ENCODE data around the gene S100B. TPM values are rescaled to one million over a fixed set of nuclear protein-coding genes. Genes with fewer than 3 reads are reported as not detected.

S100B gene
- total RNA-seq, 2 donors from 2014 or later: 0.91 to 3.2 TPM

DNA sequence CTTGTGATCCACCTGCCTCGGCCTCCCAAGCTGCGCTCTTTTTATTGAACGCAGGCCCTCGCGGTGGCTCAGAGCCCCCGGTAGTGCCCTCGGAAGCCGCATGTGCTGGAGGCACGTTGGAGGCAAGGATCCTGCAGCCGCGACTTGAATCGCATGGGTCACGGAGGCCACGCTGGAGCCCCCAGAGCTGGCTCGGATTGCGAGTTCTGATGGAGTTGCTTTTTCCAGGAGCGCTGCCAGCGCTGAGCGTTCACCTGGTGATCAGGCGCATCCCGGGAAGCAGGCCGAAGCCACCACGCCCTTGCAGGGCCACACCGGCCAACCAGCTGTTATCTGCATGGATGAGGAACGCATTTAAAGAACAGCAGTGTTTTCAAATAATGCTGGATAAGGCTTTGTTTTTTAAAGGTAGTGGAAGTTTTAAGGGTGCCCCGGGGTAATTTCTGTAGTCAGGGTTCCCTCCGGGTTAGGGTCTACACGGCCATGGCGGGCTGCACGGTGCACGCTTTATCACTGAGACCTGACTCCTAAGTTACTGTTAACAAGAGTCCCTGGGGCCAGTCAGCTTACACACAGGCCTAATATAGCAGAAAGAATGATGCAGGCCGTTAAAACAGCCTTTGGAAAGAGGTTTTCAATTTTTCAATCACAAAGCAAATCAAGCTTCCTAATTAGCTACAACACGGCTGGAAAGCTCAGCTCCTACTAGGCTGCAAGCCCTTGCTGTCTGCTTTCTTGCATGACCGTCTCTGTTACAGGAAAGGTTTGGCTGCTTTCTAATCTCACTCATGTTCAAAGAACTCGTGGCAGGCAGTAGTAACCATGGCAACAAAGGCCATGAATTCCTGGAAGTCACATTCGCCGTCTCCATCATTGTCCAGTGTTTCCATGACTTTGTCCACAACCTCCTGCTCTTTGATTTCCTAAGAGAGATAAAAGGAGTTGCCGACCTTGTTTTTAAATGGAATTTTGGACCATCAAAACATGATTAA lies 6.0 kb downstream of the S100B start:
- 74% methylated on average over 38 of the region's 38 CpGs for WGBS
- intact Hi-C loops (cut with DNase I): no loop called here
- no peaks in the 10 kb centered on the region for H3K36me3 ChIP-seq
- no peaks in the 10 kb centered on the region for H3K4me1 ChIP-seq (replicated peaks)
- no peak overlapping the region for H3K4me3 ChIP-seq
- H3K27me3 ChIP-seq (replicated peaks; ENCODE audit: insufficient read depth): no peaks in the 10 kb centered on the region
- H3K27ac ChIP-seq: no peak overlapping the region
- TF ChIP-seq POLR2AphosphoS5 (IDR thresholded peaks at IDR 0.05) (peak; percentile 32), POLR2A (IDR thresholded peaks at IDR 0.05) (no peak), CTCF (IDR thresholded peaks at IDR 0.05) (no peak)
- no peaks in the 10 kb centered on the region for H3K9me3 ChIP-seq
- no peak for DNase-seq (ENCODE audit: low spot score)

DNA sequence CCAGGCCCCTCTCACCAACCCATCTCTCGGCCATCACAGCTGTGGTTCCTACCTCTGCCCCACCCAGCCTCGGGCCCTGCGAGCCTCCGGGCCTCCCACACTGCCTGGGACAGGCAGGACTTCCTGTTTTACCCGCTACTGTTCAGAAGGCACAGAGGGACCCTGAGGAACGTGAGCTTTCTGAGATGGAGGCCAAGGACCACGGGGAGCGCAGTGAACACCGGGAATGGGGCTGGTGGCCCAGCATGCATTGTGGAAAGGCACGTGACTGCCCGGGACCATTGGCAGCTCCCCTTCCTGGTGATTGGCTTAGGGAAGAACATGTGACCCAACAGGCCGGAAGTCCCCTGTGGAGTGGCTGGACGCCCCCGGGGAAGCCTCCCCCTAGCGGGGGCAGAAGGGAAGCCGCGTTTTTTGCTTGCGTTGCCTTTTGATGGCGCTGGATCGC lies 7.0 kb downstream of the S100B start:
- no peak for DNase-seq (ENCODE audit: low spot score)

DNA sequence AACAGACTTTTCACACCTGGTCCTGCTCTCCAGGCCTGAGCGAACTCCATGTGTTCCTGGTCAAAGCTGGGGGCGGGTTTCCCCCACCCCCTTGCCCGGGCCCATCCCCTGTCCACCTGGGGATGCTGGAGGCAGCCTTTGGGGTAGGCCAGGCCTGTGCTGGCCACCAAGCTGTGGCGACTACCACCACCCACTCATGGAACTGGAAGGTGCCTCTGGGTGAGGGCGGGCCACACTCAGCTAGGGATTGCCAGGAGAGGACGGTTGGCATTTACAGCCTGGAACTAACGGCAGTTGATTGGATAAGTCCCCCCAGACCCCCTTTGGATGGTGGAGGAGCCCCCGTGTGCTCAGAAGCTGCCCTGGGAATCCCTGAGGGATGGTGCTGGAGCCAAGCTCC lies 7.9 kb downstream of the S100B start:
- no peaks in the 10 kb centered on the region for H3K27me3 ChIP-seq (replicated peaks; ENCODE audit: insufficient read depth)
- no peaks in the 10 kb centered on the region for H3K9me3 ChIP-seq
- no peak for DNase-seq (ENCODE audit: low spot score)
- H3K36me3 ChIP-seq: no peaks in the 10 kb centered on the region
- WGBS: 89% methylated on average over 8 of the region's 8 CpGs
- TF ChIP-seq CTCF (IDR thresholded peaks at IDR 0.05) (no peak), POLR2A (IDR thresholded peaks at IDR 0.05) (no peak), POLR2AphosphoS5 (IDR thresholded peaks at IDR 0.05) (no peak)
- H3K4me3 ChIP-seq: no peak overlapping the region
- H3K4me1 ChIP-seq (replicated peaks): no peaks in the 10 kb centered on the region
- intact Hi-C loops (cut with DNase I): no loop called here
- no peak overlapping the region for H3K27ac ChIP-seq

More for the DNA sequence above, 7.0 kb downstream of the S100B start:
- intact Hi-C loops (cut with DNase I): no loop called here
- no peaks in the 10 kb centered on the region for H3K4me1 ChIP-seq (replicated peaks)
- H3K27ac ChIP-seq: no peak overlapping the region
- no peaks in the 10 kb centered on the region for H3K9me3 ChIP-seq
- no peak for TF ChIP-seq POLR2A (IDR thresholded peaks at IDR 0.05)
- no peak for TF ChIP-seq CTCF (IDR thresholded peaks at IDR 0.05)
- H3K4me3 ChIP-seq: no peak overlapping the region
- WGBS: 94% methylated on average over 20 of the region's 20 CpGs
- H3K27me3 ChIP-seq (replicated peaks; ENCODE audit: insufficient read depth): no peaks in the 10 kb centered on the region
- H3K36me3 ChIP-seq: no peaks in the 10 kb centered on the region

DNA sequence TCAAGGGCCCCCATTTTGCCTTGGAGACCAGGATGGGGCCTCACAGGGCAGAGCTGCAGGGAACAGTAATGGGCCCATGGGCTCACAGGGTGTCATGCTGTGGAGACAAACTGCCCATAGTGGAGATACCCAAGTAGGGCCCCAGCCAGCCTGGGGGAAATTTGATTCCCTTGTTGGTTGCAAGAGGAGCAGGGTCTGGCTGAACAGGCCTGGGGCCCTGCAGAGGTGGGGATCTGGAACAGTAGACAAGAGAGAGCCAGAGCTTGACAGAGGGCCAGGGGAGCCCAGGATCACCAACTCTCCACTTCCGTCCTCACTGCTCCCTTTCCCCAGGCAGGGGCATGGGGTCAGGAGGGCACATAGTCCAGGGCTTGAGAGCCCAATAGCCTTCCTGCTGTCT lies 8.7 kb downstream of the S100B start:
- DNase-seq (ENCODE audit: low spot score): no peak
- H3K9me3 ChIP-seq: no peaks in the 10 kb centered on the region
- 89% methylated on average over 1 of the region's 1 CpG for WGBS
- H3K36me3 ChIP-seq: no peaks in the 10 kb centered on the region
- H3K27ac ChIP-seq: no peak overlapping the region
- H3K4me1 ChIP-seq (replicated peaks): no peaks in the 10 kb centered on the region
- TF ChIP-seq POLR2AphosphoS5 (IDR thresholded peaks at IDR 0.05): no peak
- TF ChIP-seq CTCF (IDR thresholded peaks at IDR 0.05): no peak
- TF ChIP-seq POLR2A (IDR thresholded peaks at IDR 0.05): no peak
- intact Hi-C loops (cut with DNase I): no loop called here
- H3K4me3 ChIP-seq: no peak overlapping the region
- no peaks in the 10 kb centered on the region for H3K27me3 ChIP-seq (replicated peaks; ENCODE audit: insufficient read depth)

DNA sequence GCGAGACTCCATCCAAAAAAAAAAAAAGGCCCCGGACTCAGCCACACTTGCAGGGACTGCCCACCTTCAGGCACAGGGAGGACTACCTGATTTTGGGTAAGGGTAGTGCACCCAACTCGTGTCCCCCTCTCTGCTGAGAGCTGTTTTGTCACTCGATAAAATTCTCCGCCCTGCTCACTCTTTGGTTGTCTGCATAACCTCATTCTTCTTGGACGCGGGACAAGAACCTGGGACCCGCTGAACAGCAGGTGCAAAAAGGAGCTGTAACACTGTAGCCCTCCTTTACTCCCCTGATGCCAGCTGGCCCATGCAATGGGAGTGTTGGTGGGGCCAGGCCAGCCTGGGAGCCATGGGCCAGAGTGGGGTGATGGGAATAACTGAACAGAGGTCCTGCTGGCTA lies 10.6 kb downstream of the S100B start:
- 88% methylated on average over 8 of the region's 8 CpGs for WGBS
- H3K4me3 ChIP-seq: no peak overlapping the region
- no peaks in the 10 kb centered on the region for H3K36me3 ChIP-seq
- H3K4me1 ChIP-seq (replicated peaks): no peaks in the 10 kb centered on the region
- no peaks in the 10 kb centered on the region for H3K9me3 ChIP-seq
- no peaks in the 10 kb centered on the region for H3K27me3 ChIP-seq (replicated peaks; ENCODE audit: insufficient read depth)
- no peak for DNase-seq (ENCODE audit: low spot score)
- TF ChIP-seq CTCF (IDR thresholded peaks at IDR 0.05) (no peak), POLR2A (IDR thresholded peaks at IDR 0.05) (no peak), POLR2AphosphoS5 (IDR thresholded peaks at IDR 0.05) (no peak)
- intact Hi-C loops (cut with DNase I): no loop called here
- no peak overlapping the region for H3K27ac ChIP-seq

All from prostate gland (tissue), 2 donors.